Gastrocnemius medialis (tissue), 4 donors: ENCODE data around the gene CDK11B. TPM values are rescaled to one million over a fixed set of nuclear protein-coding genes. Genes with fewer than 3 reads are reported as not detected.

Experiments
- ATAC-seq, 2 donors: fragments of 150-250 bp; one replicate each; pipeline ENCODE4 v1.9.1; 2016
- DNase-seq, 2 donors: peaks; one replicate each; pipeline ENCODE4 v3.0.0-alpha.2; 2019
- H3K27ac ChIP-seq, 4 donors: fragments of 200-600 bp; sonication (generic); 1 replicate in 1 of 4; 2 replicates in 3 of 4; pipeline ENCODE4 v1.5.1; 2016 to 2018; ENCODE audit warnings: mild to moderate bottlenecking in 2 of 4, moderate library complexity in 1 of 4
- H3K27me3 ChIP-seq, 3 donors: fragments of 200-600 bp; sonication (generic) in 2 of 3; 1 replicate in 1 of 3; 2 replicates in 2 of 3; pipeline versions ENCODE4 v1.5.1 to v1.6.0; 2016 to 2019; ENCODE audit warnings: mild to moderate bottlenecking in 1 of 3, moderate library complexity in 1 of 3
- H3K36me3 ChIP-seq, 2 donors: fragments of 200-600 bp; sonication (generic) in 1 of 2; one replicate each; pipeline ENCODE4 v1.5.1; 2017 to 2018
- H3K4me1 ChIP-seq, 2 donors: fragments of 200-600 bp; sonication (generic) in 1 of 2; one replicate each; pipeline ENCODE4 v1.5.1; 2016 to 2017; ENCODE audit warnings: mild to moderate bottlenecking in 2 of 2
- H3K4me3 ChIP-seq, 4 donors: fragments of 200-600 bp; sonication (generic) in 3 of 4; 1 replicate in 1 of 4; 2 replicates in 3 of 4; pipeline ENCODE4 v1.5.1; 2016 to 2019; ENCODE audit warnings: mild to moderate bottlenecking in 2 of 4
- H3K9me3 ChIP-seq, 3 donors: fragments of 200-600 bp; sonication (generic) in 2 of 3; 1 replicate in 1 of 3; 2 replicates in 2 of 3; pipeline ENCODE4 v1.5.1; 2016 to 2019
- POLR2A ChIP-seq, 2 donors: fragments of 450-650 bp; IDR thresholded peaks; one replicate each; pipeline ENCODE4 v1.6.1; 2017; ENCODE audit warnings: antibody characterized with exemption in 2 of 2, mild to moderate bottlenecking in 2 of 2, moderate library complexity in 2 of 2
- in situ Hi-C, 4 donors: fragments of 200-750 bp; cut with MboI; loops; one replicate each; pipeline versions ENCODE4 v1.15.0 to v1.8.0; 2017; ENCODE audit warnings: low sequenced_read_pairs in 4 of 4
- intact Hi-C: fragments of 100-400 bp; cut with DNase I; formaldehyde crosslinking; loops from one replicate; pipeline ENCODE4 v1.15.1; 2023; ENCODE audit warnings: low total_unique reads
- total RNA-seq, 4 donors: library from RNA; depleted of rRNA; stranded (reverse); fragments of >200 nt; gene quantifications; one replicate each; pipeline versions ENCODE4 v1.1.0 to v1.2.3, GENCODE V29; 2016
- TF ChIP-seq, protein P1 (sequence below), 5 experiments: fragments of 450-650 bp in 3 of 5; fragments of 200-600 bp in 2 of 5; sonication (generic) in 2 of 5; IDR thresholded peaks in 4 of 5; conservative IDR thresholded peaks in 1 of 5; 1 replicate in 4 of 5; 2 replicates in 1 of 5; pipeline ENCODE4 v1.5.1; 2016 to 2019; ENCODE audit warnings: antibody characterized with exemption in 5 of 5, mild to moderate bottlenecking in 3 of 5, moderate library complexity in 3 of 5

The CDK11B gene
- total RNA-seq, 4 donors from 2014 or later, result 19.5 to 49.0 (median 42.2) TPM

DNA sequence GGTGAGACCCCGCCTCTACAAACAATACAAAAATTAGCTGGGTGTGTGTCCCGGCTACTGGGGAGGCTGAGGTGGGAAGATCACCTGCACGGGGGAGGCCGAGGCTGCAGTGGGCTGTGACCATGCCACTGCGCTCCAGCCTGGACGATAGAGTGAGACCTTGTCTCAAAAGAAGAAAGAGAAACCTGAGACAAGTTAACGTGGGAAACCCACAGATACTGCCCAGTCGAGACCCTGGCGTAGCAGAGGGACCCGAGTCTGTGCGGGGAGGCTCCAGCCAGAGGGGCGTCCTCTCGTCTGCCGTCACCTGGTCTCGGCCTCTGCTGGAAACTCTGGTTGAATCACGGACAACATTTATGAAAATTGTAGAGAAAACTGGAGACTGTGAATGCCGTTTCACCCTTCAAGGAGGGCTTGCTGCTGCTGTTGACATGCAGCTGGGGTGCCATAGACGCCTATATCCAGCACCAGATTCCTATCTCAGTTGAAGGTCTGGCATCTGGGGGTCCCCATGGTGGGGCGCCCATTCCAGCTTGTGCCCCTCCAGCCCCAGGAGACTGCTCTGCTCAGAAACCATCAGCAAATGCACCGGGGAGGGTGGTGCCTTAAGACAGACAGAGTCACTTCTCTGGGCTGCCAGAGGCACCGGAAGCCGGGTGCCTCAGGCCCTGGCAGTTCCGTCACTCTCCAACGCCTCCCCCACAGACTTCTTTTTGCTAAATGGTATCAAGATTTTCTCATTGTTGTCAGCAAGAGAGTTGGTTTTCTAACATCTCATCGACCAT lies 13.6 kb upstream of the CDK11B start:
- intact Hi-C loops, result no loop called here
- H3K36me3 ChIP-seq, result peaks cover 0 to 59% of the 10 kb centered on the region in 2 donors

DNA sequence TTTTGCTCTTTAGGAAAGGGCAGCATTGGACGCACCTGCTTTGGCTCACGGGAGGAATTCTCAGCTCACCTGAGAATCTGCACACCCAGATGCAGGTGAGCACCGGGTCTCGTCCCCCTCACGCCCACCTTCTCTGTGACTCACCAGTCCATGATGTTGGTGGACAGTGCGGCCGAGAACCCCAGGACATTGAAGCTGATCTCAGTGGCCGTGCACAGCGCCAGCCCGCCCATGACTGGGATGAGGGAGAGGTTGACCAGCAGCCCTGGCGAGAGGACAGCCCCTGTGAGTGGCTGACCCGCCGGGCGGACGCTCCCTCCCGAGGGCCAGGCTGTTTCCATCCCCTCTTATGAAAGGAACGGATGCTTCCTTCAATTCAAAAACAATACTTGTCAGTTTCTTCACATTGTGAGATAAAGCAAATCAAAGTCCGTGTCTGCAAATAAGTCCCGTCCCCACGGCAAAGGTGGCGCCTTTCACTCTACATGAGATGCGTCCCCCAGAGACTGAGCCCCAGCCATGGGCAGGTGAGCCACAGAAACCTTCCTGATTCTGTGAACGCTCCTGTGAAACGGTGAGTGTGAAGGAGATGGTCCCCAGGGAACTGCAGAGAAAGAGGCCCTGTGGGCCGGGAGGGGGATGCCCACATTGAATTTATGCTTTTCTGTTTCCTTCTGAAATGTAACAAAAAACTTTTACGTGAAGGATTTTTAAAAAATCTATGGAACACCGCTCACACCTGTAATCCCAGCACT lies 12.7 kb upstream of the CDK11B start:
- intact Hi-C loops (no loop called here), in situ Hi-C loops (no loop called here)
- no peaks in the 10 kb centered on the region for H3K27me3 ChIP-seq
- no peak overlapping the region for H3K27ac ChIP-seq
- no peak for DNase-seq
- peaks cover 0 to 63% of the 10 kb centered on the region in 2 donors for H3K36me3 ChIP-seq
- no peak for ATAC-seq
- TF ChIP-seq POLR2A (IDR thresholded peaks at IDR 0.05), result no peak
- TF ChIP-seq, protein P1, sequence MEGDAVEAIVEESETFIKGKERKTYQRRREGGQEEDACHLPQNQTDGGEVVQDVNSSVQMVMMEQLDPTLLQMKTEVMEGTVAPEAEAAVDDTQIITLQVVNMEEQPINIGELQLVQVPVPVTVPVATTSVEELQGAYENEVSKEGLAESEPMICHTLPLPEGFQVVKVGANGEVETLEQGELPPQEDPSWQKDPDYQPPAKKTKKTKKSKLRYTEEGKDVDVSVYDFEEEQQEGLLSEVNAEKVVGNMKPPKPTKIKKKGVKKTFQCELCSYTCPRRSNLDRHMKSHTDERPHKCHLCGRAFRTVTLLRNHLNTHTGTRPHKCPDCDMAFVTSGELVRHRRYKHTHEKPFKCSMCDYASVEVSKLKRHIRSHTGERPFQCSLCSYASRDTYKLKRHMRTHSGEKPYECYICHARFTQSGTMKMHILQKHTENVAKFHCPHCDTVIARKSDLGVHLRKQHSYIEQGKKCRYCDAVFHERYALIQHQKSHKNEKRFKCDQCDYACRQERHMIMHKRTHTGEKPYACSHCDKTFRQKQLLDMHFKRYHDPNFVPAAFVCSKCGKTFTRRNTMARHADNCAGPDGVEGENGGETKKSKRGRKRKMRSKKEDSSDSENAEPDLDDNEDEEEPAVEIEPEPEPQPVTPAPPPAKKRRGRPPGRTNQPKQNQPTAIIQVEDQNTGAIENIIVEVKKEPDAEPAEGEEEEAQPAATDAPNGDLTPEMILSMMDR (IDR thresholded peaks at IDR 0.05 in 4 of 5, conservative IDR thresholded peaks at IDR 0.05 in 1 of 5), result no peak
- no peaks in the 10 kb centered on the region for H3K9me3 ChIP-seq
- no peaks in the 10 kb centered on the region for H3K4me1 ChIP-seq
- no peak overlapping the region for H3K4me3 ChIP-seq

More for the DNA sequence above, 13.6 kb upstream of the CDK11B start:
- H3K9me3 ChIP-seq, result no peaks in the 10 kb centered on the region
- no peak for ATAC-seq
- DNase-seq, result no peak
- TF ChIP-seq, protein P1 (IDR thresholded peaks at IDR 0.05 in 4 of 5, conservative IDR thresholded peaks at IDR 0.05 in 1 of 5), result no peak
- TF ChIP-seq POLR2A (IDR thresholded peaks at IDR 0.05), result no peak
- no peak overlapping the region for H3K4me3 ChIP-seq
- H3K4me1 ChIP-seq, result no peaks in the 10 kb centered on the region
- H3K27me3 ChIP-seq, result no peaks in the 10 kb centered on the region
- in situ Hi-C loops, result no loop called here
- H3K27ac ChIP-seq, result no peak overlapping the region

DNA sequence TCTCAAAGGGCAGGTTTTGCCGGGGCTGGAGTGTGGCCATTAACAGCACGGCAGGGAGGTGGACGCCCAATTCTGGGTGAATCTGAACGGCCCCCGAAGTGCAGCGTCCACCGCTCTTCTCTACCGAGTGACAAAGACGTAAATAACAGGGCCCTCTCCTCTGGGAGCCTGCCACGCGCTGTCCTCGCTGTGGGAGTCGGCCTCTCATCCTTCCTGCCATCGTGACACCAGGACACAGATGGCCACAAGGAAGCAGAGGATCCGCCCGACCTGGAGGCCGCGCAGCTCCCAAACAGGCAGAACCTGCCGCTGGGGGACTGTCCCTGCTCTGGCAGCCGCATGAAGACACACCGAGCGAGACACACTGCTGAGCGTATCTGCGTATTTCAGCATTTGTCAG lies 12.1 kb upstream of the CDK11B start:
- no peak overlapping the region for H3K4me3 ChIP-seq
- in situ Hi-C loops (no loop called here), intact Hi-C loops (no loop called here)
- H3K9me3 ChIP-seq, result no peaks in the 10 kb centered on the region
- no peak overlapping the region for H3K27ac ChIP-seq
- H3K36me3 ChIP-seq, result peaks cover 0 to 70% of the 10 kb centered on the region in 2 donors
- ATAC-seq, result no peak
- DNase-seq, result no peak
- TF ChIP-seq POLR2A (IDR thresholded peaks at IDR 0.05), result no peak
- TF ChIP-seq, protein P1 (IDR thresholded peaks at IDR 0.05 in 4 of 5, conservative IDR thresholded peaks at IDR 0.05 in 1 of 5), result no peak
- no peaks in the 10 kb centered on the region for H3K4me1 ChIP-seq
- no peaks in the 10 kb centered on the region for H3K27me3 ChIP-seq

DNA sequence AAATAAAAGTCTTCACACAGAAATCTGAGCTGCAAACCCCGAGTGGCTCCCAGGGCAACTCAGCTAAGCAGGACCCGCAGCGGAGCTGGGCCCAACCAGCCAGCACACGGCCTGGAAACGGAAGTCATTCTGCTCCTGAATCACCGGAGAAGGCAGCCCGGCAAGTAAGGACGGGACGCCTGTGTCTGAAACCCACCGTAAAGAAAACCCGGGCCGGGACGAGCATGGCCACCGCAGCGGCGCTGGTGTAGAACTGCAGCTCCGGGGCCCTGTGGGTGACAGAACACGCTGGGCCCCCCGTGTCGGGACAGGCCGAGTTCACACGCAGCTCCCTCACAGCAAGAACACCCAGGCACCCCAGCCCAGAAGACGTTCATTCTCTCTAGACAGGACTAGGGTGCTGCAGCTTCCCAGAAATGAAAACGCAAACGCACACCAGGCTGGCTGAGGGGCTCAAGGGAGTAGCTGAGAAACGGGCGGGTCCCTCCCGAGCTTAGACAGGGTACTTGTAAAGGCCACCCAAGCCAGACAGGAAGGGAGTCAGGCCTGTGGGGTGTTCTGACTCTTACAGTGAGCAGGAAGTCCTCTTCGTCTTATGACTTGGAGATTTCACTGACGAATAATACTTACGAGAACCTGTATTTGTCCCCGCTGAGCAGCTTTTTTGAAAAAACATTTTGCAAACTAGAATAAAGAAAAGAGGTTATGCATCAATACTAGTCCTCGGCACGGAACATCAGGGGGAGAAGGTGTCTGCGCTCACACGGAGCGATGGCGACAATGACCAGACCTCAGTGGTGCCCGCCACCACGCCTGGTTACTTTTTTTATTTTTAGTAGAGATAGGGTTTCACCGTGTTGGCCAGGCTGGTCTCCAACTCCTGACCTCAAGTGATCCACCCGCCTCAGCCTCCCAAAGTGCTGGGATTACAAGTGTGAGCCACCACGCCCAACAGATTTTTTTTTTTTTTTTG lies 10.9 kb upstream of the CDK11B start:
- Histone ChIP-seq H3K9me3 (no peaks in the 10 kb centered on the region), H3K4me3 (no peak overlapping the region), H3K27ac (no peak overlapping the region), H3K4me1 (no peaks in the 10 kb centered on the region), H3K27me3 (no peaks in the 10 kb centered on the region), H3K36me3 (peaks cover 0 to 77% of the 10 kb centered on the region in 2 donors)
- no peak for ATAC-seq
- intact Hi-C loops (no loop called here), in situ Hi-C loops (no loop called here)
- DNase-seq, result no peak
- TF ChIP-seq POLR2A (IDR thresholded peaks at IDR 0.05), result no peak
- TF ChIP-seq, protein P1 (IDR thresholded peaks at IDR 0.05 in 4 of 5, conservative IDR thresholded peaks at IDR 0.05 in 1 of 5), result no peak
